G401.6 (cell line): ENCODE results near the gene SF3B4.
"Not testable (repeated sequence)": the region's sequence is repeated elsewhere in the genome, so short reads cannot be mapped to it uniquely, and the experiment has no call there.

ENCODE experiments used
- FAIRE-seq: peaks from 2 replicates; lab custom pipeline; 2012; peaks lifted over from hg19 to GRCh38; lab: Jason Lieb, UNC

SF3B4 gene

DNA sequence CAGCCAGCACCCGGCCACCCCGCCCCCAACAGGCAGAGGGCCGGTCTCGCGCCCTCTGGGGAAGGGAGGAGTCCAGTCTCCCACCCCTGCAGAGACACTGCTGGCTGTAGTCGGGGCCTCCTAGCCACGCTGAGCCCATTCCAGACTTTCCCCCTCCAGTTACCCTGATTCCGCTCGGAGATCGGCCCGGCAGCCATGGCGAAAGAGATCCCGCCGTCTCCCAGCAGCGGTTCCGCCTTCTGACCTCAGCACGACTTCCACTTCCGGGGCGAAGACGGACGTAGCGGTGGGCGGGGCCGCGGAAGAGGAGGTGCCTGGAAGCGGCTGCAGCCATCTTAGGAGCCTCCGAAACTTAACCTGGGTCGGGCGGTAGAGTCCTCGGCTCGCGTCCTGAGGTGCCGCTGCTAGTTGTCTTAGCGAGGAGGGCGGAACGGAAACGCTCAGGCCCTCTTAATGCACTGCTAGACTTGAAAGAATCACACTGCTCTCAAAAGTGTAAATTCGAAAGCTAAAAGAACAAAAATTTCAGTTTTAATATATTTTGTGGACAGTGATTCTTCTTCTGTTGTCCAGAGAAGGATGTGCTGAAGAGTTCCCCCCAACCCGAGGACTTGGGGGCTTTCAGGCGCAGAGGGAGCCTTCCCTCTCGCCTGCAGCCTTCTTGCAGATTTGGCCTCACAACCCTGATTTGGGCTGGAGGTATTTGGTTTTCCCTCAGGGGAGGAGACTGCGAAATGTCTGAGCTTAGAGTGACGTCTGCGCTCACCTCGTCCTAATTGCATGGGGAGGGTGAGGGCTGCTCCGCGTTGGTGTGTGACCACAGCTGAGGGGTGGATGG, at the start of gene SF3B4:
Gene SF3B4 (minus strand): TSS at position 241 of the 838 bp plus-strand sequence. CDS start 44 bp downstream, at position 197.
- FAIRE-seq: peak; percentile 93

GRCh38 chr1:149977345-149977744, 49.7 kb upstream of the SF3B4 start:
- FAIRE-seq: no peak

DNA sequence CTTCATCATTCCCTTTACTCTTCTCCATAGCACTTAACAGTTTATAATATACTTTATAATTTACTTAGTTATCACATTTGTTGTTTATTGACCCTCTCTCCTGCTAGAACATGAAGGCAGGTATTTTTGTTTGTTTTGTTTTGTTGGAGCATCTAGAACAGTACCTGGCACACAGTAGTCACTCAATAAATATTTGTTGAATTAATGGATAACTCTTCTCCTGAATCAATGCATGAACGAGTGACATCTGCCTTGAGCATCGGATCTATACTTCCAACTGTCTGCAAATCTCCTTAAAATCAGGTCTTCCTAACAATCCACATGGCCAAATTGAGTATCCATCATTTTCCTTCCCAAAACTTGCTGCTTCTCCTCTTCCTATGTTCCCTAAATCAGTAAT, 44.9 kb upstream of the SF3B4 start:
- FAIRE-seq: no peak

- no peak for FAIRE-seq
These were observed 40.0 kb upstream of the SF3B4 start for GRCh38 chr1:149967646-149968045.

DNA sequence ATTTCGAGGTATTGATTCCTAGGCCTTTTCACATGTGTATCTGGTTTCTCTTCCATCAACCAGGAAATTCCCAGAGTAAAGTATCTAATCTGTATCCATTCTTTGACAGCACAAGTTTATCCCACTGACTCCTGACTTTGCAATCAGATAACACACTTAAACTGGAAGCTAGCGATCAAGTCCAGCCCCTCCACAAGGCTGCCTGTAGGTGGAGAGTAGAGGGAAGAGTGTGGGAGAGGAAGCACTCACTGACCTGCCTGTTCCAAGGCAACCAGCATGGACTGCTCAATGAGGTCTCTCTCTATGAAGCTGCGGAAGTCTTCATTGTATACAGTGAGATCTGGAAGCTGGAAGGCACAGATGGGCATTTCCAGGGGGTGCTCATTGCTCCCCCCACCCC, 39.4 kb upstream of the SF3B4 start:
- FAIRE-seq: no peak

GRCh38 chr1:149966405-149966804, 38.8 kb upstream of the SF3B4 start:
- no peak for FAIRE-seq

DNA sequence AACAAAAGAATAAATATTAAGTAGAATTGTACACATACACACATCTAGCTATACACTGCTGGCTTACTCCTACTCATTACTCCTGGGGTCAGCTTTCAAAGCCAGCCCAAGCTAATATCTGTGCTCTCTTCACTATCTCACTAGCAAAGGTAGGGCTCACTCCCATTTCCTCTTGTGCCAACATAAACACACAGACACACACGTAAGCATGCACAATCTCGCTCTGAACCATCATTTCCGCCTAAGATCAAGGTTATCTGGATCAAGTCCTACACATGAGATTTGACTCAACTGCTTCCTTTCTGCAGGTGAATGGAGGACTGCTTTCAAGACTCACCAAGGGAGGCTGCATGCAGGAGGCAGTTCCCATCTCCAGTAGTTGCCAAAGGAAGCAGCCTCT, 37.8 kb upstream of the SF3B4 start:
- no peak for FAIRE-seq

DNA sequence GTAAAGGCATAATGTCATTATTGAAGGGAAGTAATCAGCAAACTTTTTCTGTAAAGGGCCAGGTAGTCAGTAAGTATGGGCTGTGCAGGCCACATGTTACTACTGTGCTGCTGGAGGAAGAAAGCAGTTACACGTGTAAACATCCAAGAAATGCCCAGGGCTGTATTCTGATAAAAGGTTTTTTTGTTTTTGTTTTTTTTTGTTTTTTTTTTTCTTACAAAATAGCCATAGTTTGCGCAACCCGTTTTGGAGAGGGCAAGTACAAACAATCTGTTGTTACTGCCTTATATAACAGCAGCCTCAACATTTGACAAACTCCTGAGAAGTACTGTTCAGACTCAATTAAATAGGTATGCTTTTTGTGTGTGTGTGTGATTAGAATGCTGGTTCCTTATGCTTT, 35.8 kb upstream of the SF3B4 start:
- FAIRE-seq: no peak

DNA sequence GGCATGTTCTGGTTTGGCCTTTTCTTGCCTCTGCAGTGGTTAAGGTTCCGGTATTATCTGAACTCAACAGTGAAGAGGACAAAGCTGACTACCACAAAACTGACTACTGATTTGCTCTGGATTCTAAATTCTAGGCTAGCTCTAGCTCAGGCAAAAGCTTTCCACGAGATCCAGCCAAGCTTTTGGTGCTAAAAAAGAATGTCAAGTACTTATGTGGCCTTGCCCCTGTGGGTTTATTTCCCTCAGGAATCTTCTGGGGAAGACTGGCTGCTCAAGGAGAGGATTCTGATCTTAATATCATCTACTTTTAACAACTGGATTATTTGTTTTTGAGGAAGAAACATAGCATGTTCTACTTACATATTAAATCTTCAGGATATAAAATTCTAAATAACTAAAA, 35.1 kb upstream of the SF3B4 start:
- peak; percentile 25 for FAIRE-seq

DNA sequence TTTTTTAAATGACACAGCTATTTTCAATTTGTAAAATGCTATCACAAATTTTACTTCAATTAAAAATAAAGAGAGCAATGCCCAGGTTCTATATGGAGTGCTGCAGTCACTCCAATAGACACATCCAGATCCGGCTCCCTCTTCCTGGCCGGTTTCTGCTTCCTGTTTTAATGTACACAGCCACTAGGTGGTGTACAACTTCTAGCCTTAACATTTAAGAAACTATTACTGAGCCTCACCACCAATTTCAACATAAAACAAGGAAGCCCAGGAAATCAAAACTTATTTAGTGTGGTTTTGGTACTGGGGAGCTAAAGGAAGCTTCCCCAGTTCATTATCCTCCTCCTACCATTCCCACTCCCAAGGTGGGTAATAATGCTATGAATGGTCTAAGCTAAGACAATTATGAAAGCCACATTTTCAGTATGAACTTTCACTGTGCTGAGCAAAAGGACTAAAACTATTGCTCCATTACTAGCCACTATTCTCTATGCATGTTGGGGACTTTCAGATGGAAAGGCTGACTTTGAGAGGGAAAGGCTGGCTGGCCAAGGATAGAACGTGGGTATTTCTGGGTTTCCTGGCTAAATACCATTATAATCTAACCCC, 34.5 kb upstream of the SF3B4 start:
- FAIRE-seq: peak; percentile 76

- FAIRE-seq: not testable (repeated sequence)
These were observed 29.9 kb upstream of the SF3B4 start for GRCh38 chr1:149957548-149957947.

DNA sequence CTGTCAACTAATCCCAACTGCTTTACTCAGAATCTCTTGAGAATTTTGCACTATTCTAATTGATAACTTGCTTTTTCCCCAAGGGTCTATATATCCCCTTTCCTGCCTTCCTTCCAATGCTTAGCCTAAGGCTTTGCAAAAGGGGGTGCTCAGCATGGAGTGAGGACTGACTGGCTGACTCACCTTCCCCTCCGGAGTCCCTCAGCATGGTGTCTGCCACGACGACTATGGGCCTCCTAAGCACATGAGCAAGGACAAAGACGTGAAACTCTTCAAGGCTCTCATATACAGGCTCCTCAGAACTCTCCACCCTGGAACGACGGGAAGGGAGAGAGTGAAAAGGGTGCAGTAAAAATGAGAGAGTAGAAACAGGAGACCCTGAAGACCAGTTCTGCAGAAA, 22.3 kb upstream of the SF3B4 start:
- FAIRE-seq: no peak

GRCh38 chr1:149945206-149945605, 17.6 kb upstream of the SF3B4 start:
- FAIRE-seq: no peak

DNA sequence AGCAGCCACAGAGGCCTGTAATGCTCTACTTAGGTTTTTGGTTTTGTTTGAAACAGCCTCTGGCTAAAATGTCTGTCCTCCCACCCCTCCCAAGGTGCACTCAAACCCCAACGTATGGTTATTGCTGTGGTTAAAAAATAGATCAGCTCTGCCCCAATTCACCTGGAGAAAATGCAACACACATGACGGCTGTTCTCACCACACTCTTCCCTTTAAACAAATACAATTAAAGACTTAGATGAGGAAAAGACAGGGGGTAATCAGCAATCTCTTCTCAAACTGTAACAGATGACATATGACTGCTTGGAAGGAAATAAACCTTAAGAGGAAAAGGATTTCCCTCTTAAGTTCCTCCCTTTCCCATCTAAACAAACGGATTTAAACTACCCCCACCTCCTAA, 15.3 kb upstream of the SF3B4 start:
- no peak for FAIRE-seq

DNA sequence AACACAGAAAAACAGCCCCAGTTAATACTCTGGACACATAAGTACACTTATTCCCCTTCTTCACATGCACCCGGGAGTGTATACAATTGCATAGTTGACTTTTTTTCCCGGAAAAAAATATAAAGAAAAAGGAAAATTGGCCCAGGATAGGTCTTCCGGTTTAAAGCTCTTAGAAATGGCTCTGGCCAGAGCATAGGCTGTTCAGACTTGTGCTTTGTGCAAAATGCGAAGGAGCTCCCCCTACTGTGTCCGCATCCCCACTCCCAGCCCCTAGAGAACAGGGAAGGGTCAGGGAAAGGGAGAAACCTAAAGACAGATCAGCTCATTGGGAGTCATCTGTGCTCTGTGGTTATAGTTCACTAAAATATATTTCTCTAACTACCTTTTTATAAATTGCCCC, 14.6 kb upstream of the SF3B4 start:
- peak; percentile 87 for FAIRE-seq

- no peak for FAIRE-seq
These were observed 12.8 kb upstream of the SF3B4 start for GRCh38 chr1:149940427-149940826.

DNA sequence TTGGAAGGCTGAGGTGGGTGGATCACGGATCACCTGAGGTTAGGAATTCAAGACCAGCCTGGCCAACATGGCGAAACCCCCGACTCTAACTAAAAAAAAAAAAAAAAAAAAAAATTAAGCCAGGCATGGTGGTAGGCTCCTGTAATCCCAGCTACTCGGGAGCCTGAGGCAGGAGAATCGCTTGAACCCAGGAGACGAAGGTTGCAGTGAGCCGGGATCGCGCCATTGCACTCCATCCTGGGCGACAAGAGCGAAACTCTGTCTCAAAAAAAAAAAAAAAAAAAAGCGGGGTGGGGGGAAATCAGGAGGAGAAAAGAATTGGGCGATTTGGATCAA, 11.0 kb upstream of the SF3B4 start:
- FAIRE-seq: not testable (repeated sequence)

DNA sequence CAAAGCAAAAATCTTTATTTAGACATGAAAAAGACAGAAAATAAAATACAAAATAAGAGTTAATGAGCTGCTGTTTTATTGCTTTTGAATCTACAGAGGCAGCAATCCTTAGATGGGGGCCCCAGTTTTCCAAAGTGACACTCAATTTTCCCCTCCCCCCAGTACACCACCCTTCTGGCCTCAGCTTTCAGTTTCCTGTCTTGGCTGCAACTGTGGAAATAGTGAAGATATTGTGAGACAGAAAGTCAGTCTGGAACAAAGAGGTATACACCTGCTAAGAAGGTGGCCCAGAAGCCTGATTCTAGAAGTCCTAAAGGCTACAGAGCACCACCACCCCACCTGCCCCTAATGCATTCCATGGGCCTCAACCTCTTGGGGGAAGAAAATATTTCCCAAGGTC, 10.2 kb upstream of the SF3B4 start:
- no peak for FAIRE-seq

- peak; percentile 97 for FAIRE-seq
These were observed 9.5 kb upstream of the SF3B4 start for GRCh38 chr1:149936992-149937705.

DNA sequence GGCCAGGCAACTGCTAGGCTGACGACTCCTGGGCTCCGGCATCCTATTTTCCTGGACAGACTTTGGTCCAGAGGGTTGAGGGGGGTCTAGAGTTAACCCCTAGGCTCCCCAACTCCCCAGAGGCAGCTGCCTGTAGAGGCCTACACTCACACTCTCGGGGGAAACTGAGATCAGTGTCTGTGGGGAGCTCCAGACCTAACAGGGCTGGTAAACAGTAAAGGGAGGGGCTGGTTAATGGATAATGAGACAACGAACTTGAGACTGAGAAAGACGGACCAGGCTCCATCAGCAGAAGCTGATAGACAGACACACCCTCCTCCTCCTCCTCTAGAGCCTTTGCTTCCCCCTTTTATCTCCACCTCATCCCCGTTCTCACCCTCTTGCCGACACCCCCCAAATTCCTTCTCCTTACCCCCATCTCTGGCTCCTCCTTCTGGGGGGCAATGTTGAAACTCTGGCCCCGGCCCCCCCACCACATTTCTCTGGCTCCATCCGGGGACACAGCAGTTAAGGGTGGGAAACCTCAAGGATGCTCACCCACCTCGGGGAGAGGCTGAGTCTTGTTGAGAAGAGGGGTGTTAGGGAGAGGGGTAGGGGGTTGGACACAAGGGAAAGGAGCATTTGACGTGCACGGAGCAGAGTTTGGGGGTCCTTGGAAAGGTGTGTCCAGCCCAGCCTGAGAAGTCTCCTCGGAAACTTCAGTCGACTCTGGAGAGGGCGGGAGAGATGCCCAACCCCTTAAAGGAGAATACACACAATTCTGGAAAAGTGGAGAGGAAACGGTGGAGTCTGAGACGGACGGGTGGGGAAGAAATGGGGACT, 8.8 kb upstream of the SF3B4 start, which contains the start of gene MTMR11:
Gene MTMR11 (minus strand): TSS at position 710 of the 822 bp plus-strand sequence. CDS start 232 bp downstream, at position 478.
- no peak for FAIRE-seq

DNA sequence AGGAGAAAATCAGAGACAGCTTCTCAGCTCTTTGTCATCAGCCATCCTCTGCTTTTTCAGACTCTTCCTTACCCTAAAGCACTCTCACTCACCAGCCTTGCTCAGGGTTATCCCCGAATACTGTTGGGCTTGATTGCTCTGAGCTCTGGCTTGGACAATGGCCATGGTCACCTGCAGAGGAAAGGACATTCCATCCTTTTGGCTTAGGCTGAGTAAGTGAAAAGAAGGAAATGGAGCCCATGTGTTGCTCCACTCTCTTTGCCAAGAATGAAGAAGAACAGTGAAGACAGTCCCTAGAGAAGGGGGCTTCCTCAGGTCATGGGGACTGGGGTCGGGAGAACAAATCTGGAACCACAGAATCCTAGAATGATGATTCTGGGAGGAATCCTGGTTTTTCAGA, 6.8 kb upstream of the SF3B4 start:
- no peak for FAIRE-seq

GRCh38 chr1:149933208-149933607, 5.6 kb upstream of the SF3B4 start:
- no peak for FAIRE-seq
